B cell (primary cell): ENCODE results near the gene JAK3.

Experiments used
- CTCF ChIP-seq: fragments of 200-600 bp; IDR thresholded peaks from one replicate; pipeline ENCODE4 v1.8.0; 2022; ENCODE audit warnings: antibody characterized with exemption, mild to moderate bottlenecking
- EZH2 ChIP-seq: IDR thresholded peaks from 2 replicates; pipeline ENCODE4 v1.6.1; 2012; ENCODE audit warnings: borderline replicate concordance, low read depth, mild to moderate bottlenecking, moderate library complexity, low read length; ENCODE audit not compliant: insufficient read depth, poor library complexity, severe bottlenecking

DNA sequence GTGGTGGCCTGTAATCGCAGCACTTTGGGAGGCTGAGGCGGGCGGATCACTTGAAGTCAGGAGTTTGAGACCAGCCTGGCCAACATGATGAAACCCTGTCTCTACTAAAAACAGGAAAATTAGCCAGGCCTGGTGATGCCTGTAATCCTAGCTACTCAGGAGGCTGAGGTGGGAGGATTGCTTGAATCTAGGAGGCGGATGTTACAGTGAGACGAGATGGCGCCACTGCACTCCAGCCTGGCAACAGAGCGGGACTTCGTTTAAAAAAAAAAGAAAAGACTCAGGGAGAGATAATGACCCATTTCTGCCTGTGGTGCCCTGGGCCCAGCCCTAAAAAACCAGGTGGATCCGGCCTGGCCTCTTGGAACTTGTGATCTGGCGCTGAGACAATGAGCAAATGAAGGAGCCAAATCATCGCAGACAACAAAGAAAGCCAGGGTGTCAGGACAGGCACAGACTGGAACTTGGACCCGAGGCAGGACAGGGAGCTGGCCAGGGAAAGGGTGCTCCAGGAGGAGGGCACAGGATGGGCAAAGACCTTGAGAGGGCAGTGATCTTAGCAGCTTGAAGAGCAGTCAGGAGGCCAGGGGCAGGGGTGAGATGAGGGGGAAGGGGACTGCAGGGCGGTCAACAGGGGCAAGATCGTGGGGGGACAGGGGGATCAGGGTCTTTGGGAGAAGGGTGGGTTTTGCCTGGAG, 962 bp upstream of the JAK3 start:
- no peak for TF ChIP-seq CTCF
- no peak for TF ChIP-seq EZH2
